GM12878 (cell line): ENCODE data around the gene RAPGEF6. TPM values are rescaled to one million over a fixed set of nuclear protein-coding genes. Genes with fewer than 3 reads are reported as not detected.
A peak's percentile ranks its signal among the peaks of the same experiment; 100 is the strongest.

Experiments
- ATAC-seq: fragments of 200-7000 bp; cut with Tn5 transposase; 3 replicates; pipeline ENCODE4 v1.9.1; 2020; ENCODE audit warnings: mild to moderate bottlenecking, moderate library complexity
- BruUV-seq: library from RNA; stranded (reverse); fragments of 400-500 nt; replicated peaks from 2 replicates; lab custom pipeline; 2021; lab: Mats Ljungman, UMichigan
- CTCF ChIA-PET: fragments of 300-600 bp; sonication (Branson Sonifier 250); formaldehyde crosslinking; extraction: SDS; loops from one replicate; lab custom pipeline; 2021; ENCODE audit warnings: inconsistent platforms; lab: Yijun Ruan, JAX
- POLR2A ChIA-PET: fragments of 350-600 bp; formaldehyde crosslinking; extraction: SDS; loops from one replicate; lab custom pipeline; 2021; ENCODE audit warnings: inconsistent platforms; lab: Charles Lee
- RAD21 ChIA-PET: fragments of 300-600 bp; sonication (Branson Sonifier 250); formaldehyde crosslinking; loops from one replicate; lab custom pipeline; 2023; ENCODE audit warnings: antibody characterized with exemption; ENCODE audit not compliant: unreplicated experiment; lab: Charles Lee
- SMC1A ChIA-PET: fragments of 300-600 bp; sonication (Branson Sonifier 250); formaldehyde crosslinking; loops from one replicate; lab custom pipeline; 2023; ENCODE audit not compliant: unreplicated experiment, uncharacterized antibody; lab: Charles Lee
- DNase-seq: peaks from one replicate; pipeline ENCODE4 v3.0.0-alpha.2; 2011; ENCODE audit warnings: low read depth, low spot score
- FAIRE-seq: peaks from 3 replicates; lab custom pipeline; 2011; peaks lifted over from hg19 to GRCh38; lab: Jason Lieb, UNC
- H2AFZ ChIP-seq: 2 replicates; pipeline ENCODE4 v1.6.0; 2011; ENCODE audit warnings: low read depth, low read length, control low read depth; ENCODE audit not compliant: control insufficient read depth
- H3K27ac ChIP-seq: 2 replicates; pipeline ENCODE4 v1.5.1; 2011; ENCODE audit warnings: control low read depth; ENCODE audit not compliant: control insufficient read depth, insufficient read depth
- H3K27me3 ChIP-seq, 2 experiments: replicated peaks in 1 of 2; 2 replicates each; pipeline versions ENCODE4 v1.6.0 to v1.6.1; 2011; ENCODE audit warnings: low read length in 1 of 2; ENCODE audit not compliant: control insufficient read depth in 2 of 2, insufficient read depth in 2 of 2
- H3K36me3 ChIP-seq, 2 experiments: 2 replicates each; pipeline ENCODE4 v1.5.1; 2011; ENCODE audit warnings: low read length in 1 of 2; ENCODE audit not compliant: control insufficient read depth in 2 of 2, insufficient read depth in 2 of 2
- H3K4me1 ChIP-seq: 2 replicates; pipeline ENCODE4 v1.6.1; 2011; ENCODE audit warnings: mild to moderate bottlenecking, low read length, moderate library complexity, mixed read lengths; ENCODE audit not compliant: control insufficient read depth, insufficient read depth
- H3K4me2 ChIP-seq: 2 replicates; pipeline ENCODE4 v1.6.0; 2011; ENCODE audit warnings: control low read depth; ENCODE audit not compliant: control insufficient read depth, insufficient read depth
- H3K4me3 ChIP-seq: fragments of 200-600 bp; sonication (generic); 2 replicates; pipeline ENCODE4 v1.5.1; 2016
- H3K79me2 ChIP-seq: 2 replicates; pipeline ENCODE4 v1.6.0; 2011; ENCODE audit warnings: low read length; ENCODE audit not compliant: control insufficient read depth, insufficient read depth
- H3K9ac ChIP-seq: 2 replicates; pipeline ENCODE4 v1.8.0; 2011; ENCODE audit warnings: low read length, control low read depth, mixed read lengths; ENCODE audit not compliant: control insufficient read depth, insufficient read depth
- H3K9me3 ChIP-seq: replicated peaks from 3 replicates; pipeline ENCODE4 v1.5.1; 2011; ENCODE audit warnings: mild to moderate bottlenecking, low read length; ENCODE audit not compliant: control insufficient read depth, insufficient read depth
- H4K20me1 ChIP-seq: 2 replicates; pipeline ENCODE4 v1.6.0; 2011; ENCODE audit not compliant: control insufficient read depth, insufficient read depth
- BRCA1 ChIP-seq: IDR thresholded peaks from 2 replicates; pipeline ENCODE4 v1.6.1; 2011; ENCODE audit warnings: low read depth, low read length, improper control_type of control experiment
- CBFB ChIP-seq: IDR thresholded peaks from 2 replicates; pipeline ENCODE4 v1.6.1; 2016; ENCODE audit warnings: antibody characterized with exemption, low read depth
- CREM ChIP-seq: IDR thresholded peaks from 2 replicates; pipeline ENCODE4 v1.6.1; 2014; ENCODE audit warnings: antibody characterized with exemption, low read depth
- IKZF1 ChIP-seq: fragments of 450-650 bp; conservative IDR thresholded peaks from 2 replicates; pipeline ENCODE4 v1.6.1; 2017; ENCODE audit warnings: antibody characterized with exemption, mild to moderate bottlenecking
- NFXL1 ChIP-seq: fragments of 450-650 bp; IDR thresholded peaks from 2 replicates; pipeline ENCODE4 v1.6.1; 2017; ENCODE audit warnings: antibody characterized with exemption, mild to moderate bottlenecking, borderline replicate concordance
- NR2C2 ChIP-seq: IDR thresholded peaks from 2 replicates; pipeline ENCODE4 v1.6.1; 2011; ENCODE audit warnings: borderline replicate concordance, low read depth; ENCODE audit not compliant: control insufficient read depth, insufficient read length
- SUZ12 ChIP-seq: fragments of 200-600 bp; sonication (generic); IDR thresholded peaks from one replicate; pipeline ENCODE4 v1.6.1; 2018; ENCODE audit warnings: antibody characterized with exemption, mild to moderate bottlenecking; ENCODE audit not compliant: unreplicated experiment
- TCF3 ChIP-seq: IDR thresholded peaks from 2 replicates; pipeline ENCODE4 v1.6.1; 2012; ENCODE audit warnings: low read depth, mild to moderate bottlenecking, low read length, borderline replicate concordance; ENCODE audit not compliant: insufficient read depth
- TCF7 ChIP-seq: IDR thresholded peaks from 2 replicates; pipeline ENCODE4 v1.6.1; 2014; ENCODE audit warnings: antibody characterized with exemption, borderline replicate concordance
- YY1 ChIP-seq: IDR thresholded peaks from 2 replicates; pipeline ENCODE4 v1.6.1; 2011; ENCODE audit warnings: low read depth, mild to moderate bottlenecking, low read length
- ZNF24 ChIP-seq: fragments of 450-650 bp; IDR thresholded peaks from 2 replicates; pipeline ENCODE4 v1.6.1; 2017; ENCODE audit warnings: antibody characterized with exemption, mild to moderate bottlenecking
- WGBS: methylation state at CpG from one replicate; pipeline ENCODE4 v1.1.6; 2016; ENCODE audit warnings: low lambda C conversion rate; ENCODE audit not compliant: insufficient replicate concordance, insufficient coverage; ENCODE audit errors: missing lambda C conversion rate; 5-methylcytosine and 5-hydroxymethylcytosine counted together
- in situ Hi-C: fragments of 300-500 bp; cut with MboI; formaldehyde crosslinking; loops from 9 replicates; pipeline ENCODE4 v1.14.3; 2018; ENCODE audit warnings: mixed read lengths
- intact Hi-C: fragments of 100-400 bp; cut with micrococcal nuclease; formaldehyde crosslinking; loops from one replicate; pipeline ENCODE4 v1.14.2; 2022; ENCODE audit not compliant: unreplicated experiment
- polyA plus RNA-seq, 11 experiments: library from polyadenylated mRNA; depleted of rRNA in 4 of 11; unstranded in 6 of 11; stranded (reverse) in 5 of 11; fragments of >200 nt; fragmentation: Nextera tagmentation in 4 of 11; fragmentation: Illumina TruSeq in 1 of 11; extraction: Ambion mirVana in 4 of 11; extraction: Trizol in 1 of 11; gene quantifications; 1 replicate in 1 of 11; 2 replicates in 10 of 11; pipeline versions ENCODE4 v1.2.1 to v1.2.3, GENCODE V29; 2011 to 2016; ENCODE audit warnings: inconsistent platforms in 2 of 11, missing spikeins in 2 of 11, low read depth in 1 of 11
- total RNA-seq, 4 experiments: library from RNA; depleted of rRNA in 3 of 4; stranded (reverse); fragments of >200 nt in 3 of 4; fragmentation: Illumina TruSeq in 1 of 4; extraction: Trizol in 1 of 4; gene quantifications; 2 replicates each; pipeline versions ENCODE4 v1.2.1 to v1.2.3, GENCODE V29; 2013 to 2021
- TF ChIP-seq, protein P1 (sequence below): fragments of 450-650 bp; IDR thresholded peaks from 2 replicates; pipeline ENCODE4 v1.6.1; 2017; ENCODE audit warnings: borderline replicate concordance
- TF ChIP-seq, protein P2 (sequence below): IDR thresholded peaks from 2 replicates; pipeline ENCODE4 v1.6.1; 2012; ENCODE audit warnings: low read depth, low read length, improper control_type of control experiment
- TF ChIP-seq, protein P3 (sequence below): IDR thresholded peaks from 2 replicates; pipeline ENCODE4 v1.6.1; 2011; ENCODE audit warnings: borderline replicate concordance, low read depth, mild to moderate bottlenecking, moderate library complexity, mixed read lengths, low read length; ENCODE audit not compliant: insufficient read depth; ENCODE audit errors: extremely low read length
- TF ChIP-seq, protein P4 (sequence below): fragments of 450-650 bp; IDR thresholded peaks from 2 replicates; pipeline ENCODE4 v1.6.1; 2017; ENCODE audit warnings: mild to moderate bottlenecking, moderate library complexity

Gene RAPGEF6
- total and polyA plus RNA-seq, 10 of the 15 experiments (the other 5 are each of a cell fraction or from before 2014, with no cell fraction given) = 2.9 to 24.0 (median 14.2) TPM

DNA sequence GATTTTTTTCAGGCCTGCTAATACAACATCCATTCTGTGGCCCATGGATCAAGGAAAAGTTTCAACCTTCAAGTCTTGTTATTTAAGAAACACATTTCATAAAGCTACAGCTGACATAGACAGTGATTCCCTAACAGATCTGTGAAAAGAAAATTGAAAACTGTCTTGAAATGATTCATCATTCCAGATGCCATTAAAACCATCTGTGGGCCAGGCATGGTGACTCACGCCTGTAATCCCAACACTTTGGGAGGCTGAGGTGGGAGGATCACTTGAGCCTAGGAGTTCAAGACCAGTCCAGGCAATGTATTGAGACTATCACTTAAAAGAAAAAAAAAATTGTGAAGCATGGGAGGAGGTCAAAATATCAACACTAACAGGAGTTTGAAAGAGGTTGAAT, 6.0 kb downstream of the RAPGEF6 start:
- Histone ChIP-seq H2AFZ (no peak overlapping the region), H3K27ac (no peak overlapping the region; the same call in 1 of the 2 replicates), H3K4me2 (peak overlapping the region; percentile 43), H3K9ac (no peak overlapping the region), H3K4me1 (peaks cover 5% of the 10 kb centered on the region), H4K20me1 (no peaks in the 10 kb centered on the region), H3K79me2 (peaks cover 95% of the 10 kb centered on the region), H3K27me3 (no peaks in the 10 kb centered on the region), H3K9me3 (no peaks in the 10 kb centered on the region; the same call in 2 of the 3 replicates), H3K36me3 (peaks cover 0 to 10% of the 10 kb centered on the region in 2 experiments; a peak in 1 of 4 replicates), H3K4me3 (peak overlapping the region; percentile 37; the same call in 1 of the 2 replicates)
- ChIA-PET RAD21 (interaction anchor here (0.6 to 3.0 kb wide), 5 partner anchors 19 to 378 kb away, joined by 3 to 16 read pairs (median 8); no protein-coding TSS in a partner anchor), CTCF (interaction anchor here (0.6 to 5.7 kb wide), 4 partner anchors 13 to 379 kb away, joined by 3 to 36 read pairs (median 4); no protein-coding TSS in a partner anchor), POLR2A (interaction anchor here (1.1 kb wide), 1 partner anchor 10 kb away, joined by 4 read pairs; no protein-coding TSS in a partner anchor), SMC1A (interaction anchor here (1.2 to 5.8 kb wide), 11 partner anchors 9 to 168 kb away, joined by 3 to 24 read pairs (median 5); partner anchors contain the start of gene FNIP1)
- no peak for TF ChIP-seq NFXL1
- TF ChIP-seq, protein P1, sequence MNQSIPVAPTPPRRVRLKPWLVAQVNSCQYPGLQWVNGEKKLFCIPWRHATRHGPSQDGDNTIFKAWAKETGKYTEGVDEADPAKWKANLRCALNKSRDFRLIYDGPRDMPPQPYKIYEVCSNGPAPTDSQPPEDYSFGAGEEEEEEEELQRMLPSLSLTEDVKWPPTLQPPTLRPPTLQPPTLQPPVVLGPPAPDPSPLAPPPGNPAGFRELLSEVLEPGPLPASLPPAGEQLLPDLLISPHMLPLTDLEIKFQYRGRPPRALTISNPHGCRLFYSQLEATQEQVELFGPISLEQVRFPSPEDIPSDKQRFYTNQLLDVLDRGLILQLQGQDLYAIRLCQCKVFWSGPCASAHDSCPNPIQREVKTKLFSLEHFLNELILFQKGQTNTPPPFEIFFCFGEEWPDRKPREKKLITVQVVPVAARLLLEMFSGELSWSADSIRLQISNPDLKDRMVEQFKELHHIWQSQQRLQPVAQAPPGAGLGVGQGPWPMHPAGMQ = no peak
- no peak for TF ChIP-seq IKZF1
- no peak for TF ChIP-seq ZNF24
- no peak for TF ChIP-seq SUZ12
- no peak for TF ChIP-seq NR2C2
- TF ChIP-seq, protein P2, sequence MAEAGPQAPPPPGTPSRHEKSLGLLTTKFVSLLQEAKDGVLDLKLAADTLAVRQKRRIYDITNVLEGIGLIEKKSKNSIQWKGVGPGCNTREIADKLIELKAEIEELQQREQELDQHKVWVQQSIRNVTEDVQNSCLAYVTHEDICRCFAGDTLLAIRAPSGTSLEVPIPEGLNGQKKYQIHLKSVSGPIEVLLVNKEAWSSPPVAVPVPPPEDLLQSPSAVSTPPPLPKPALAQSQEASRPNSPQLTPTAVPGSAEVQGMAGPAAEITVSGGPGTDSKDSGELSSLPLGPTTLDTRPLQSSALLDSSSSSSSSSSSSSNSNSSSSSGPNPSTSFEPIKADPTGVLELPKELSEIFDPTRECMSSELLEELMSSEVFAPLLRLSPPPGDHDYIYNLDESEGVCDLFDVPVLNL = no peak
- TF ChIP-seq TCF3 = no peak
- TF ChIP-seq, protein P3, sequence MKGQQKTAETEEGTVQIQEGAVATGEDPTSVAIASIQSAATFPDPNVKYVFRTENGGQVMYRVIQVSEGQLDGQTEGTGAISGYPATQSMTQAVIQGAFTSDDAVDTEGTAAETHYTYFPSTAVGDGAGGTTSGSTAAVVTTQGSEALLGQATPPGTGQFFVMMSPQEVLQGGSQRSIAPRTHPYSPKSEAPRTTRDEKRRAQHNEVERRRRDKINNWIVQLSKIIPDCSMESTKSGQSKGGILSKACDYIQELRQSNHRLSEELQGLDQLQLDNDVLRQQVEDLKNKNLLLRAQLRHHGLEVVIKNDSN = no peak
- TF ChIP-seq, protein P4, sequence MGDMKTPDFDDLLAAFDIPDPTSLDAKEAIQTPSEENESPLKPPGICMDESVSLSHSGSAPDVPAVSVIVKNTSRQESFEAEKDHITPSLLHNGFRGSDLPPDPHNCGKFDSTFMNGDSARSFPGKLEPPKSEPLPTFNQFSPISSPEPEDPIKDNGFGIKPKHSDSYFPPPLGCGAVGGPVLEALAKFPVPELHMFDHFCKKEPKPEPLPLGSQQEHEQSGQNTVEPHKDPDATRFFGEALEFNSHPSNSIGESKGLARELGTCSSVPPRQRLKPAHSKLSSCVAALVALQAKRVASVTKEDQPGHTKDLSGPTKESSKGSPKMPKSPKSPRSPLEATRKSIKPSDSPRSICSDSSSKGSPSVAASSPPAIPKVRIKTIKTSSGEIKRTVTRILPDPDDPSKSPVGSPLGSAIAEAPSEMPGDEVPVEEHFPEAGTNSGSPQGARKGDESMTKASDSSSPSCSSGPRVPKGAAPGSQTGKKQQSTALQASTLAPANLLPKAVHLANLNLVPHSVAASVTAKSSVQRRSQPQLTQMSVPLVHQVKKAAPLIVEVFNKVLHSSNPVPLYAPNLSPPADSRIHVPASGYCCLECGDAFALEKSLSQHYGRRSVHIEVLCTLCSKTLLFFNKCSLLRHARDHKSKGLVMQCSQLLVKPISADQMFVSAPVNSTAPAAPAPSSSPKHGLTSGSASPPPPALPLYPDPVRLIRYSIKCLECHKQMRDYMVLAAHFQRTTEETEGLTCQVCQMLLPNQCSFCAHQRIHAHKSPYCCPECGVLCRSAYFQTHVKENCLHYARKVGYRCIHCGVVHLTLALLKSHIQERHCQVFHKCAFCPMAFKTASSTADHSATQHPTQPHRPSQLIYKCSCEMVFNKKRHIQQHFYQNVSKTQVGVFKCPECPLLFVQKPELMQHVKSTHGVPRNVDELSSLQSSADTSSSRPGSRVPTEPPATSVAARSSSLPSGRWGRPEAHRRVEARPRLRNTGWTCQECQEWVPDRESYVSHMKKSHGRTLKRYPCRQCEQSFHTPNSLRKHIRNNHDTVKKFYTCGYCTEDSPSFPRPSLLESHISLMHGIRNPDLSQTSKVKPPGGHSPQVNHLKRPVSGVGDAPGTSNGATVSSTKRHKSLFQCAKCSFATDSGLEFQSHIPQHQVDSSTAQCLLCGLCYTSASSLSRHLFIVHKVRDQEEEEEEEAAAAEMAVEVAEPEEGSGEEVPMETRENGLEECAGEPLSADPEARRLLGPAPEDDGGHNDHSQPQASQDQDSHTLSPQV = no peak
- no peak for TF ChIP-seq CREM
- no peak for TF ChIP-seq TCF7
- no peak for TF ChIP-seq CBFB
- no peak for TF ChIP-seq YY1
- TF ChIP-seq BRCA1 = no peak
- in situ Hi-C loops (no loop called here), intact Hi-C loops (no loop called here)
- BruUV-seq = no TSS peak
- WGBS = 91% methylated on average over 1 of the region's 1 CpG
- FAIRE-seq (no peak), DNase-seq (no peak), ATAC-seq (no peak)
